HG02840 (cell line): ENCODE results near the gene NCKAP5.
A peak's percentile ranks its signal among the peaks of the same experiment; 100 is the strongest.

ENCODE experiments used
- ATAC-seq: cut with Tn5 transposase; IDR thresholded peaks from one replicate; pipeline ENCODE4 v1.9.1; 2021; ENCODE audit warnings: mild to moderate bottlenecking, moderate library complexity, moderate number of reproducible peaks; ENCODE audit not compliant: unreplicated experiment, low FRiP score

The NCKAP5 gene

DNA sequence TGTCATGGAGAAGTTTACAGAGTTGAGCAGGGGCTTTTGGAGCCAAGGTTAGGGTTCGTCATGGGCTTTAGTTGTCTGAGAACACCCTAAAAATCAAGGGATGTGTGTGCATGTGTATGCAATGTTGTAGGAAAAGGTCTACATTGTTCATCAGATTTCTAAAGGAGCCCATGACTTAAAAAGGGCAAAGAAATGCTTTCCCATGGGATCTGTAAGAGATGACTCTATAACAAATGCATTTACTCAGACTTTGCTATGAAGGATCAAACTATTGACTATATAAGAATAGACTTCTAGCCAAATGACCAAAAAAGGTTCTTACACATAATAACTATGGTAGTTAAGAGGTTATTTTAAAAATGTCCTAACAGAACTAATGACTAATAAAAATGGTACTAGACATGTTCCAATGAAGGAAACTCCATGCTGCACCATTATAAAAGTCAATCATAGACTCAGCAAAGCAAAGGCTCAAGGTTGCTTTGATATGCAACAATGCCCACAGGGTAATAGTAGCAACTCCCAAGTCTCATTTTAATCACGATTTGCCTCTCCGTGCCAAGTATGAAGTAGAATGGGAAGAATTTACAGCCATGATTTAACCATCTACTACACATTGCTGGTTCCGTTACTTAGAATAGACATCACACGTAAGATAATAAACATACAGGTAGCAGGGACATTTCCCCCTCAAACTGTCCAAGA lies 158.5 kb downstream of the NCKAP5 start:
- ATAC-seq, result no peak

DNA sequence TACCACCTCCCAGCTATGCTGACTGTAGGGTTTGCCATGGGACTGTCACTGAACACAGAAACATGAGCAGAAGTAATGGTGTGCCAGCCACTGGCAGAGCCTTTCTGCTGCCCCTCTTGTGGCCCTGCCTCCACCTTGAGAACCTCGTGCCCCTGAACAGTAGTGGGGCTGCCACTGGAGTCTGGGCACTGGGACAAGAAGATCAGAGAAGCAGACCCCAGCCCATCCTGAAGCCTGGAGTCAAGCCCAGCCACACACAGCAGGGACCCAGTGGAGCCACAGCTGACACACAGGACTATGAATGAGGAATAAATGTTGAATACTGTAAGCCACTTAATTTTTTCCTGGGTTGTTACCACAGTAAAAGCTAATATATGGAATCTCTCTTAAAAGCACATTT lies 159.6 kb downstream of the NCKAP5 start:
- no peak for ATAC-seq

DNA sequence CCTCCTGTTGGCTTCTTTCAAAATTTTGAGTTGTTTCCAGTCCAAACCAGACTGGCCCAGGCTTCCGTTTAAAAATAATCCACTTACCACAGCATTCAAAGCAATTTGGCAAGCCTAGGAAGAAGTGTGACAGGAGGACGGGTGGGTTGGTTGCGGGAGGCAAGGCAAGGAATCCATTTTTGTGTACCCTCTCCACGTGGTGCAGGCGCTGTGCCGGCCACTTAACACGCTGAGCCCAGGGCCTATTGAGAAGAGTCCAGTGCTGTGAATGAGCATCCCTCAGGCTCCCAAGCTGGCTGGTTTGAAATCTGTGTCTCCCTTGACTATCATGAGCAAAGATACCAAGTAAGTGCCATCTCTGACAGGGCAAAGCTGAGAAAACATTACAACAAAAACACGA lies 160.9 kb downstream of the NCKAP5 start:
- ATAC-seq, result no peak

DNA sequence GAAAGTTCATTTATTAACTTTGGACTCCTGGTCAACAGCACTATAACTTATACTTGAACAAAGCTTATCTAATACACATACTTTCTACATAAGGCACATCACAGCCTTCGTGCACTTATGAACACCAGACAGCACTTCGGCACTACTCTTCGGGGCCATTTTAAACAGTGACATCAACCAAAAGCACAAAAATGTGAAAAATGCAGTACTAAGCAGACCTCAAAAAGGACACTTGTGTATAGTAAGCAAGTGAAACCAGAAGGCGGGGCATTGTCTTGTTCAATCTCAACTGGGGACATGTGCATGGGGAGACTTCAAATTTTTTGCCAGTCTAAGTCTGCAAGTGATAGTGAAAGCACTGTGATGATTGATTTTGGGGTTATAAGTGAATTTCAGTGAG lies 163.0 kb downstream of the NCKAP5 start:
- ATAC-seq, result no peak

DNA sequence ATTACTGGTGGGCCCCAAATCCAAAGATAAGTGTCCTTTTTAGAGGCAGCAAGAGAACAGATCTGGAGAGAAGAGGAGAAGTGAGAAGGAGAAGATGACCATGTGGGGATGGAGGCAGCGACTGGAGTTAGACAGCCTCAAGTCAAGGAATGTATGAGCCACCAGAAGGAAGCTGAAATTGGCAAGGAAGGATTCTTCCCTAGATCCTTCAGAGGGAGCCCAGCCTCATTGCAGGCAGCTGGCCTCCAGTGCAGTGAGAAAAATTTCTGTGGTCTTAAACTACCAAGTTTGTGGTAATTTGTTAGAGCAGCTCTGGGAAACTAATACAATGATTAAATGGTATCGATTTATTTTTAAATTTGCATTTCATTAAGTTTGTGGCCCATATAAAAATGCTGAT lies 167.9 kb downstream of the NCKAP5 start:
- ATAC-seq, result no peak

DNA sequence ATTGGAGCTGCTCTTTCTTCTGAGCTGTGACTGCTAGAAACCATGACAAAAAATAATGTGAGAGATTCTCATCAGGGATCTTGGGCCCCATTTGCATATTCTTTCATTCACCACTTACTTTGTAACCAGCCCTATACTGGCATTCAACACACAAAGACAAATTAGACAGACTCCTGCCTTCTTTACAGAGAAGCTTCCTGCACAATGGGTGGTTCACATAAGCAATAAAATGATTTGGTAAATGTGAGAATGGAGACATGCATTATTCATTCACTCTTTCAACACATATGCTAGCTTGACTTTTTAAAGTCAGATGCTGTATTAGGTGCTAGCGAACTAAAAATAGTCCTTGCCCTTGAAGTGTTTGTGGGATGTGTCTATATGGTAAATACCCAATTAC lies 174.4 kb downstream of the NCKAP5 start:
- no peak for ATAC-seq

DNA sequence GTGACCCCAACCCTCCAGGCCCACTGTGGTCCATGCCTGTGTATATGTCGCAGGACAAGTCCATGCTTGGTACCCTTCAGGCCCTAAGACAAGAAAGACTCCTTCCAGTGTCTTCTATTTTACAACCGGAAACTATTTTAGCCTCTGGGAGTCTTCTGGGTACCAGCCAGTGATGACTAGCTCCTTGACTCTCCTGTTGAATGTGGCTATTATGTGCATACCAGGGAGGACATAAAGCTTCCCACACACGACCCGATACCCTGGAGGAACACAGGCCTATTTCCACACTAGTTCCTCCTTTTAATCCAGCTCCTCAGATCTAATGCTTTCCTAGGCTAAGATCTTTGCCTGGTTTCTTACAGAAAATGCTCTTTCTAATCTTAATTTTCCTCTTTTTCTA lies 178.1 kb downstream of the NCKAP5 start:
- no peak for ATAC-seq

DNA sequence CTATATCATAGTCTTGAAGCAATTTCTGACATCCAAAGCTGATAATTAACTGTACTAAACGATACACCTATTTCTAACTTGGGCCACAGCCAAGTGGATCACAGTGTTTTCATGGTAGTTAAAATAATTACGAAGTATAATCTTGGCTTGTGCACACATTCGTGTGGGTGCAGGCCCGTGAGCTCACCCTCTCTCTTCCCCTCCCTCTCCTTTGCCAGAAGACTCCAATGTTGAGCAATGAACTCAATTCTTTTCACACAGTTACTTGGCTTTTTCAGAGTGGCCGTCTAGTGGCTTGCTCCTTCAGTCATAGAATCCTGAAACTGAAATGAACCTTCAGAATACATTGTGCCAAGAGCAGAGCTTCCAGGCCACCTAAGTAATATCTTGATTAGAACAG lies 178.7 kb downstream of the NCKAP5 start:
- ATAC-seq, result no peak

DNA sequence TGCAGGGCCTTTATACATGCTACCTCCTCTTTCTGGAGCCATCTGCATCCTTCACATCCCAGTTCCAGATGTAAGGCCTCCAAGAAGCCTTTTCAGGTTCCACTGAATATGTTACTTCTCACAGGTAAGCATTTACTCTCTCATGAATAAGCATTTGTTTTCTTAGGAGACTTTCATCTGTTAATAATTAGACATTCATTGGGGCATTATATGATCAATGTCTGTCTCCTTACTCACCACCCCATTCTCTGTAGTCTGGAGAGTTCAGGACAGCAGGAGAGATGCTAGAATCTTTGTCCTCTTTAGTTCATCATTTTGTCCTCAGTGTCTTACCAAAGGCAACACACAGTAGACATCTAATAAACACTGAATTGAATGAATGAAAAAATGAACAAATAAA lies 185.7 kb downstream of the NCKAP5 start:
- no peak for ATAC-seq

DNA sequence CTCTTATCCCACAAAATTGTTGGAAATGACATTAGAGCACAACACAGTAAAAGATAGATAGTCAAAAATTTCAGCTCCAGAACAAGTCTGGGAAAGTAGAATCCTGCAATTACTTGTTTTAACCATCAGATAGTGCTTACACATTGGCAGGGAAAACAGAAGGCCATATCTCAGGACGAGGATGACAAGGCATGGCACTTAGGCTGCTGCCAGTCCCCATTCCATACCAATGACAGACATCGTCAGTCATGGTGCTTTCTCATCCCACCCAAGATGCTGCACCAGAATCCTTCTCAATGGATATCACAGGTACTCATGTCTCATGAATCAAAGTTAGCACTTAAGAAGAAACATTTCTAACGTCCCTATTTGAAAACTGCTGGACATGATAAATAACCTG lies 187.3 kb downstream of the NCKAP5 start:
- ATAC-seq, result no peak

DNA sequence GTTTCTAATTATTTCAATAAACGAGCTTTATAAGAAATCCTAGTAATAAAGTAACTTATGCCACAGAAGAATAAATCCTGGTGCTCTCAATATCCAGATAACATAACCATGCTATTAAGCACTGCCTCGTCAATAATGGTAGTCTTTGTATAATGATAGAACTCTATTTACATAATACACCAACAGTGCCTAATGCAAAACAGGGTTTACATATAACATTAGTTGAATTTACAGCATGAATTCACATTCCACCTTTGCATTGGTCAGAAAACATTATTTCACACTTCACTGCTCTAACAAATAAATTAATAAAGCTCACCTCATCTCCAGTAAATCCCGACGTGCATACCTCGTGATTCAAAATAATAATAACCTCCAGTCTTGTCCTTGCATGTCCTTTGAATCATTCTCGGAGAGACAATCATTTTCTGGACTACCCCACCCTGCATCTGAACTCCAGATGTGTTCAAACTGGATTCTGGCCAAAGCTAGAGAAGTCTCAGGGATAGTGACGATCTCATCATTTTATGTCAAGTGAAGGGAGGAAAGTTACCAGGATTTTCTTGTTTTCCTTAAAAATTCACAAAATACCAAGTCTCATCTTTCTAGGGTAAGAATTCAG lies 189.2 kb downstream of the NCKAP5 start:
- no peak for ATAC-seq

DNA sequence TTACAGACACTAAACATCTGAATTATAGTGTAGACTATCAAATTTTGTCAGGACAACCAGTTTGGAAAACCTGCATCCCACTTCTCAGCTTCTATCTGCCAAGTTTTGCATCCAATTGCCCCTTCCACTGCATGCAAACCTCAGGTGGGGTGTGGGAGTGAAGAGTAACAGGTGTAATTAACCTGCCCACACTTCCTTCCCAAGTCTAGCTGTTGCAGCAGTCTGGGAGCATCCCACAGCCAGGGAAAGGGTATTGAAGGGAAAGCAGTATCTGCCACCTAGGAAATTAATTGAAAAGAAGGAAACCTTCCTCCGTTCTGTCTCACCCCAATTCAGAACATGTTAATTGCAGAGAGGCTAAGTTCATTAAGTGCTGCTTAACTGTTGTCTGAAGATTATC lies 189.9 kb downstream of the NCKAP5 start:
- ATAC-seq, result no peak

DNA sequence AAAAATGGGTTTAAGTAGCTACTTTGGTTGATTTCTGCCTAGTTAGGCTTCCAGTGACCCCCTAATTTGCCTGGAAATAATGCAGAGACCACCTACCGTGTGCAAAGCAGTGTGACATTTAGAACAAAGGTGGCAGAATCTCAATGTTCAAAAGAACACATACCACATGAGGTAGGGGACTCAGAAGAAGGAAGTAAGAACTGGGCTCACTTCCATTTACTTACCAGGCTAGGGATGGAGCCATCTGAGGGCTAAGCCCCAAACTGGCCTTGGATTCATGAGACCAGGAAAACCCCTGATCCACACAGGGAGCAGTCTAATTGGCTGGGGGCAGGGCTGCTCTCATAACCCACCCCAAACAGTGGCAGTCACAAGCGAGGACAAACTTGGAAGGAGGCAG lies 190.7 kb downstream of the NCKAP5 start:
- no peak for ATAC-seq

DNA sequence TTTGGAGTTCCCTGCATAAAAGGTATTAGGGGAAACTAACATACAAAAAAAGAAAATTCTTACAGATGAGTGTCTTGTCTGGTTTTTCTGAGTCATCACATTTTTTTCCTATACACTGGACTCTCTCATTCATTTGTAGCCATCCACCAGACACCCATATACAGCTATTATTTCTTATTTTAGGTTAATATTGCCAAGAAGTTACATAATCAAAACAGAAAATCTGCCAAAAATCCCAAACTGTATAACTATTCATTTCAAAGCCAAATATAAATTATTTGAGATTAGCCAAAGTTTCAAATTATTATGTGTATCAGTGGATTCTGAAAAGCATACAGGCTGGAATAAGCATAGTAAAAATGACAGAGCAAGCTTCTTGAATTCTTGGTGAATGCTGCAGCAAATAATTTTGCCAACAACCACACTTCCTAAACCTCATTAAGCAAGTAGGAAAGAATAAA lies 191.2 kb downstream of the NCKAP5 start:
- ATAC-seq, result no peak

DNA sequence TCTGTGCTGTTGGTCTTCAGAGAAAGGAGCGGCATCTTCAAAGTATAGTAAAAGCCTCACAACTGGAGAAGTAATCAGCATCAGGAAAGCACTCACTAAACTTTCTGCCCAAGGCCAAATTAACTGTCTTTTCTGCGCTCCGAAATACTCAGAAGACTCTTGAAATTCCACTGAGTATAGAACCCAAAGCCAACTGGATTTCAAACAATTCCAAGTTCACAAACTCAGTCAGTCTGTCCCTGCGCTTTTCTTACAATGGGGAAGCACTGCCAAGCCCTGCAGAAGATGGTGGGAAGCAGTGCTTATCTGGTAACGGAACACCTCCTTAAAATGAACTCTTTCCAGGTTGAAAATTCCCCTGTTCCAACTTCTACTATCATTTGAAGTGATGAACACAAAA lies 193.5 kb downstream of the NCKAP5 start:
- no peak for ATAC-seq

DNA sequence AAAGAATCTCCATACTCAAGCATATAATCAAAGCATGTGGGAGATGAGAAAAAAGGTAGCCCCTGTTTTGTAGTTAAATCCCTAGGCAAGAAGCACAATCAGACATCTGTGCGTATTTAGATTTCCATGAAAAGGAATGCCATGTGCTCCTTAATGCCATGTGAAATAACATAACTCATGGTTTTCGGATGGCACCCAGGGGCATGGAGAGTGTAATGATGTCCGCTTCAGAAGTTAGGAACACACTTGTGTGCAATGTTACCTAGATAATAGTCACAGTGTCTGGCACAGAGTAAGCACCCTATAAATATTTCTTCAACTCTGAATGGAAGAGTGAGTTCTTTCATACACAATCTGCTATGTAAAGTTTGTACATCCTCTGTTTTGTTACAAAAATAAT lies 197.0 kb downstream of the NCKAP5 start:
- no peak for ATAC-seq

DNA sequence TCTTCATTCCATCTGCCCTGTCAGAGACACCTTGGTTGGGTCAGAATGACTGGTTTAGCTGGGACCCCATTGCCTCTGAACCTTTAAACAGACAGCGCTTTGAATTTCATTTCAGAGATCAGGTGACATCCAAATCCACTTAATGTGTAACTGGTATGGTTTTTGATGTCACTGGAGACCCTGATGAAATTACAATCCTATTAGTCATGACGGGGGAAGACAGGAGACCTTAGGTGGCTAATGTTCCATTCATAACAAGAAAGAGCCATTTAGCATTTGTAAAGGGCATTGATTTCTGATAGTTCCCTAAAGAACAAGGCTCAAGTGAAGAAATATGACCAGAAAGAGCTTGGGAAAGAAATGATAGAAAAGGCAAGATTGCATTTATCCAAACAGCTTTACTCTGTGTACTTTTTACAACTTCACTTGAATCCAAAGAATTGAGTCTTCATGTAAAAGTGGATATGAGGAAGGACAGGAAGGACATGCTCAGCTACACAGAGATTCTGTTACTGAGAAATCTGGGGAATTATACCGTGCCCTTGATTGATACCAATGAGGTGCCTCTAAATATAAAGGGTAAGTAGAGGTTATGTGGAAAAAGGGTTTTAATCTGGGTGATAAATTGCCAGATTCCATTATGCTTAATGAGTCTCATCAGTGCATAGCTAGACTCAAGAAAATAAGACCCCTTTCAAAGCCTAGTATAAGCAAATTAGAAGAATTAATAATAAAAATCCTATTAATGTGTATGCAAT lies 198.2 kb downstream of the NCKAP5 start:
- no peak for ATAC-seq

DNA sequence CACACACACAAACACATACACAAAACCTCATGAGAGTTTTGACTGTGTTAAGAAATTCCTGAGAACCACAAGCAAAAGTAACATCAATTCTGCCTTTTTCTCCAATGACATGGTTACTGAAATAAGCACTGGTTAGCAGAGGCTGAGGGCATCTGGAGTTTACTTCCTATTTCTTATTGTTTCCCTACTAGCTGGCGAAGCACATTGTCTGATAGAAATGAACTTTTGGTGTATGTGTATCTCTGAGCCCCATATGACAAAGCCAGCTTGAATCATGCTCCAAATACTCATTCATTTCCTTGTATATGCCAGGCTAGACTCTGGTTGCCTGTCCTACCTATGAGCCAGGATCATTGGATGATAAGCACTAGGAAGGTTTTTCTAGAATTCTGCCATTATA lies 203.1 kb downstream of the NCKAP5 start:
- ATAC-seq, result no peak

DNA sequence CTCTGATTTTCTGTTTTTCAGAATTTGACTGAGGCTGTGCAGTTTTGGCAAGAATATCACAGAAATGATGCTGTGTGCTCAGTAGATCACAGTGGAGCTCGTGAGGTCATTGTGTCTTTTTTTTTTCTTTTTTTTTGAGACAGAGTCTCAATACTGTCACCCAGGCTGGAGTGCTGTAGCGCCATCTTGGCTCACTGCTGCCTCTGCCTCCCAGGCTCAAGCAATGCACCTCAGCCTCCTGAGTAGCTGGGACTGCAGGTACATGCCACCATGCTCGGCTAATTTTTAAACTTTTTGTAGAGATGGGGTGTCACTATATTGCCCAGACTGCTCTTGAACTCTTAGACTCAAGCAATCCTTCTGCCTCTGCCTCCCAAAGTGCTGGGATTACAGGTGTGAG lies 203.6 kb downstream of the NCKAP5 start:
- ATAC-seq, result no peak

DNA sequence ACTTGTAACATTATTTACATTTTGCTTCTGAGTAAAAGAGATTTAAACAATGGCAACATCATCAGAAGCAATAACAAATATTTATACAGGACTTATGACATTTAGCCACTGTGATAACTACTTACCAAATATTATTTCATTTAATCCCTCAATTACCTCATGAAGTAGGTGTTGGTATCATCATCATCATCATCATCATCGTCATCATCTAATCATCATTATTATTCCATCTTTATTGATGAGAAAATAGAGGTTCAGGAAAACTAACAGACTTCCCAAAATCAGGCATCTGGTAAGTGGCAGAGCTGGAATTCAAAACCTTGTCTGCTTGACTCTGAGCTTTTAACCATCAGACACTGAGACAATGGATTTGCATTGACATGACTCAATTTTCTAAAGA lies 204.4 kb downstream of the NCKAP5 start:
- no peak for ATAC-seq

DNA sequence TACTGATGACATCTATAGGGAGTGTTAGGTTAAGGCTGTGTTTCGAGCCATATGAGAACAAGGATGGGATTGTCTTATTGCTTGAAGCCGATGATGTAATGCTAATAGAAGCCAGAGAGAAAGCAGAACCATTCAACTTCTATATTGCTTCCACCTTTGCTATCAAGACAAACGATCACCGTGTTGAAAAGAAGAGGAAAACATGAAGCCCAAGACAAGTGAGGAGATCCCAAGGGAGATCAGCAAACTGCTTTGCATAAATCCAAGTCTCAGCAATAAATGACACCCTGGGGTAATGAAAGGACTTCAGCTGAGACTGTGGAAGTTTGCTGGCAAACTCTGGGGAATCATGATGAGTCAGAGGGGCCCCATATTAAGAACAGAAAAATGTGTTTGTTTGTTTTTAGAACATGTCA lies 206.2 kb downstream of the NCKAP5 start:
- no peak for ATAC-seq

DNA sequence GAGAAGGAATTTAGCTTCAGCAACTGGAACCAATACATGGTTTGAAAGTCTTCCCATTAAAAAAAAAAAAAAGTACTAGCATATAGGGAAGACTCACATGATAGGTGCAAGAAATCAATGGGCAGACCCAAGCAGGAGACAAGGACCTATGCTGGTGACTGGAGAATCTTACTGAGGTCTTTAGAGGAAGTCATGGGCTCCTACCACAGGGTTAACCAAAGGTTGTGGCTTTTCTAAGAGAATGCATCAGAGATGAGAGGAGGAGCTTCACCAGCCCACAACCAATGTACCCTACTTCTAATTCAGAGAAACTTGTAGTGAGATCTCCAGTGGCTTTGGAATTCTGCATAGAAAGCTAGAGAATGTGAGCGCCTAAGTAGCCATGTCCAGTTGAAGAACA lies 207.4 kb downstream of the NCKAP5 start:
- peak; percentile 50 for ATAC-seq
